H1 (cell line): ENCODE measurements around the gene KLHL29. TPM values are rescaled to one million over a fixed set of nuclear protein-coding genes. Genes with fewer than 3 reads are reported as not detected.

ENCODE experiments used
- CTCF ChIA-PET: fragments of 300-600 bp; sonication (Branson Sonifier 250); formaldehyde crosslinking; loops from one replicate; lab custom pipeline; 2021; ENCODE audit not compliant: partially characterized antibody; lab: Charles Lee
- POLR2A ChIA-PET: fragments of 300-600 bp; sonication (Branson Sonifier 250); formaldehyde crosslinking; loops from one replicate; lab custom pipeline; 2021; ENCODE audit warnings: inconsistent platforms; ENCODE audit not compliant: partially characterized antibody; lab: Charles Lee
- DNase-seq, 2 experiments: peaks; one replicate each; pipeline versions ENCODE4 v3.0.0 to v3.0.0-alpha.2; 2010 to 2022; ENCODE audit warnings: low spot score in 2 of 2, low read depth in 1 of 2, mixed read lengths in 1 of 2
- FAIRE-seq: peaks from 2 replicates; lab custom pipeline; 2011; peaks lifted over from hg19 to GRCh38; lab: Jason Lieb, UNC
- H2AFZ ChIP-seq: 2 replicates; pipeline ENCODE4 v1.8.1; 2012; ENCODE audit warnings: low read length, inconsistent platforms
- H2AK5ac ChIP-seq: 2 replicates; pipeline ENCODE4 v1.6.1; 2013; ENCODE audit warnings: low read depth, low read length
- H2BK120ac ChIP-seq: replicated peaks from 2 replicates; pipeline ENCODE3; 2013; ENCODE audit warnings: low read depth, low read length, inconsistent platforms
- H2BK12ac ChIP-seq: 2 replicates; pipeline ENCODE4 v1.6.1; 2013; ENCODE audit warnings: low read depth, low read length
- H2BK15ac ChIP-seq: 2 replicates; pipeline ENCODE4 v1.6.1; 2013; ENCODE audit warnings: low read length
- H2BK20ac ChIP-seq: 2 replicates; pipeline ENCODE4 v1.6.1; 2013; ENCODE audit warnings: low read length
- H2BK5ac ChIP-seq: 2 replicates; pipeline ENCODE4 v1.6.1; 2013; ENCODE audit warnings: low read depth, low read length
- H3K14ac ChIP-seq: 2 replicates; pipeline ENCODE4 v1.6.1; 2013; ENCODE audit warnings: inconsistent platforms; ENCODE audit not compliant: insufficient read length
- H3K18ac ChIP-seq: 2 replicates; pipeline ENCODE4 v1.6.1; 2013; ENCODE audit warnings: low read length; ENCODE audit errors: extremely low read depth
- H3K23ac ChIP-seq: 2 replicates; pipeline ENCODE4 v1.6.1; 2013; ENCODE audit warnings: inconsistent platforms; ENCODE audit not compliant: insufficient read length
- H3K23me2 ChIP-seq: 2 replicates; pipeline ENCODE4 v1.6.1; 2013; ENCODE audit warnings: low read depth, low read length
- H3K27ac ChIP-seq: 2 replicates; pipeline ENCODE4 v1.6.1; 2011; ENCODE audit warnings: low read depth, low read length, inconsistent platforms
- H3K27me3 ChIP-seq, 4 experiments: replicated peaks in 1 of 4; 1 replicate in 1 of 4; 2 replicates in 3 of 4; pipeline versions ENCODE4 v1.6.1 to v1.8.1; 2011 to 2013; ENCODE audit warnings: low read length in 3 of 4, mild to moderate bottlenecking in 3 of 4, inconsistent platforms in 2 of 4, mixed read lengths in 2 of 4, moderate library complexity in 1 of 4; ENCODE audit not compliant: control insufficient read depth in 3 of 4, insufficient read depth in 3 of 4; ENCODE audit errors: extremely low read depth in 1 of 4
- H3K36me3 ChIP-seq, 4 experiments: 2 replicates each; pipeline versions ENCODE4 v1.6.1 to v1.8.1; 2011 to 2013; ENCODE audit warnings: mild to moderate bottlenecking in 4 of 4, low read length in 3 of 4, moderate library complexity in 2 of 4, control low read depth in 1 of 4, inconsistent platforms in 1 of 4; ENCODE audit not compliant: insufficient read depth in 4 of 4, control insufficient read depth in 2 of 4
- H3K4ac ChIP-seq: replicated peaks from 2 replicates; pipeline ENCODE3; 2013; ENCODE audit warnings: low read length, low read depth, mixed read lengths, inconsistent platforms; ENCODE audit not compliant: insufficient read length
- H3K4me1 ChIP-seq, 4 experiments: replicated peaks in 1 of 4; 1 replicate in 1 of 4; 2 replicates in 3 of 4; pipeline versions ENCODE4 v1.6.1 to v1.8.1; 2011 to 2013; ENCODE audit warnings: low read length in 3 of 4, inconsistent platforms in 2 of 4, mixed read lengths in 1 of 4; ENCODE audit not compliant: insufficient read depth in 4 of 4, control insufficient read depth in 3 of 4
- H3K4me2 ChIP-seq, 2 experiments: 2 replicates each; pipeline versions ENCODE4 v1.6.1 to v1.8.1; 2011 to 2013; ENCODE audit warnings: low read depth in 2 of 2, low read length in 2 of 2, control low read depth in 1 of 2, inconsistent platforms in 1 of 2, mild to moderate bottlenecking in 1 of 2; ENCODE audit not compliant: insufficient read depth in 1 of 2
- H3K4me3 ChIP-seq, 4 experiments: fragments of 200-600, 300-600 bp in 1 of 4; sonication (generic), shearing (Covaris generic), sonication (Bioruptor Twin) in 1 of 4; 2 replicates each; pipeline versions ENCODE4 v1.5.1 to v1.8.1; 2011 to 2016; ENCODE audit warnings: low read length in 4 of 4, low read depth in 3 of 4, control low read depth in 2 of 4, inconsistent platforms in 2 of 4, mild to moderate bottlenecking in 2 of 4, mixed read lengths in 1 of 4, moderate library complexity in 1 of 4; ENCODE audit not compliant: insufficient read depth in 2 of 4; ENCODE audit errors: extremely low read depth in 1 of 4
- H3K56ac ChIP-seq: replicated peaks from 2 replicates; pipeline ENCODE3; 2013; ENCODE audit warnings: low read depth, mild to moderate bottlenecking, mixed read lengths, low read length, inconsistent platforms; ENCODE audit not compliant: insufficient read length
- H3K79me1 ChIP-seq: 2 replicates; pipeline ENCODE4 v1.6.1; 2013; ENCODE audit warnings: low read depth, low read length, control low read depth
- H3K79me2 ChIP-seq, 2 experiments: 2 replicates each; pipeline versions ENCODE4 v1.6.1 to v1.8.1; 2012 to 2013; ENCODE audit warnings: low read length in 2 of 2, mild to moderate bottlenecking in 2 of 2, inconsistent platforms in 1 of 2; ENCODE audit not compliant: insufficient read depth in 2 of 2, control insufficient read depth in 1 of 2
- H3K9ac ChIP-seq, 4 experiments: replicated peaks in 1 of 4; 1 replicate in 1 of 4; 2 replicates in 3 of 4; pipeline versions ENCODE4 v1.6.1 to v1.8.1; 2011 to 2013; ENCODE audit warnings: low read depth in 3 of 4, low read length in 3 of 4, control low read depth in 2 of 4, mild to moderate bottlenecking in 2 of 4, moderate library complexity in 2 of 4, inconsistent platforms in 1 of 4; ENCODE audit errors: extremely low read depth in 1 of 4
- H3K9me3 ChIP-seq, 2 experiments: 2 replicates each; pipeline versions ENCODE4 v1.6.1 to v1.8.1; 2012 to 2013; ENCODE audit warnings: mild to moderate bottlenecking in 2 of 2, moderate library complexity in 2 of 2, control low read depth in 1 of 2, inconsistent platforms in 1 of 2, low read depth in 1 of 2, low read length in 1 of 2, mixed read lengths in 1 of 2; ENCODE audit not compliant: insufficient read depth in 2 of 2
- H4K20me1 ChIP-seq, 2 experiments: replicated peaks in 1 of 2; 2 replicates each; pipeline versions ENCODE3 to v1.8.1; 2011 to 2013; ENCODE audit warnings: inconsistent platforms in 2 of 2, low read length in 2 of 2, mild to moderate bottlenecking in 1 of 2; ENCODE audit not compliant: insufficient read depth in 2 of 2, control insufficient read depth in 1 of 2
- H4K5ac ChIP-seq: 2 replicates; pipeline ENCODE4 v1.6.1; 2013; ENCODE audit warnings: low read length, low read depth, mixed read lengths, inconsistent platforms; ENCODE audit not compliant: insufficient read length
- H4K8ac ChIP-seq: 2 replicates; pipeline ENCODE4 v1.8.0; 2013; ENCODE audit warnings: mild to moderate bottlenecking, moderate library complexity, low read length, inconsistent platforms; ENCODE audit not compliant: insufficient read depth; ENCODE audit errors: extremely low read depth
- H4K91ac ChIP-seq: replicated peaks from 2 replicates; pipeline ENCODE3; 2013; ENCODE audit warnings: low read length, mixed read lengths, inconsistent platforms; ENCODE audit not compliant: insufficient read length
- CHD2 ChIP-seq: IDR thresholded peaks from 2 replicates; pipeline ENCODE4 v1.6.1; 2012; ENCODE audit warnings: low read length, improper control_type of control experiment
- E2F6 ChIP-seq: IDR thresholded peaks from 2 replicates; pipeline ENCODE4 v1.6.1; 2012; ENCODE audit warnings: inconsistent platforms
- EP300 ChIP-seq, 2 experiments: IDR thresholded peaks; 1 replicate in 1 of 2; 2 replicates in 1 of 2; pipeline ENCODE4 v1.6.1; 2011 to 2012; ENCODE audit warnings: low read depth in 2 of 2, low read length in 2 of 2, mild to moderate bottlenecking in 2 of 2, borderline replicate concordance in 1 of 2, inconsistent platforms in 1 of 2, moderate library complexity in 1 of 2
- GTF2F1 ChIP-seq: IDR thresholded peaks from 2 replicates; pipeline ENCODE4 v1.6.1; 2012; ENCODE audit warnings: low read depth, low read length, improper control_type of control experiment, borderline replicate concordance
- JUND ChIP-seq: IDR thresholded peaks from 2 replicates; pipeline ENCODE4 v1.6.1; 2011; ENCODE audit warnings: mild to moderate bottlenecking, improper control_type of control experiment, low read length
- PHF8 ChIP-seq: fragments of 200-600 bp; sonication (generic); conservative IDR thresholded peaks from 2 replicates; pipeline ENCODE4 v1.7.1; 2012; ENCODE audit warnings: low read depth, mild to moderate bottlenecking, inconsistent platforms, low read length, moderate library complexity
- RFX5 ChIP-seq: IDR thresholded peaks from 2 replicates; pipeline ENCODE4 v1.6.1; 2011; ENCODE audit warnings: low read depth, low read length, improper control_type of control experiment, borderline replicate concordance
- TBP ChIP-seq: IDR thresholded peaks from 2 replicates; pipeline ENCODE4 v1.6.1; 2011; ENCODE audit warnings: low read depth, low read length, improper control_type of control experiment
- WGBS, 2 experiments: shearing (Covaris generic) in 1 of 2; methylation state at CpG; one replicate each; pipeline versions ENCODE4 v1.1.6 to v1.1.7; 2013 to 2015; ENCODE audit warnings: low lambda C conversion rate in 2 of 2, mixed read lengths in 2 of 2, inconsistent platforms in 1 of 2, low coverage in 1 of 2, missing lambda C conversion rate in 1 of 2; ENCODE audit not compliant: insufficient replicate concordance in 2 of 2, insufficient coverage in 1 of 2, insufficient read length in 1 of 2; ENCODE audit errors: extremely low coverage in 1 of 2, missing lambda C conversion rate in 1 of 2; 5-methylcytosine and 5-hydroxymethylcytosine counted together
- polyA plus RNA-seq, 7 experiments: library from polyadenylated mRNA; depleted of rRNA in 3 of 7; stranded (reverse) in 5 of 7; unstranded in 2 of 7; fragments of >200 nt in 5 of 7; fragments of 200-250 nt in 2 of 7; gene quantifications; 1 replicate in 5 of 7; 2 replicates in 1 of 7; 4 replicates in 1 of 7; pipeline versions ENCODE4 v1.2.1 to v1.2.3, GENCODE V29; 2011 to 2013; ENCODE audit warnings: missing spikeins in 2 of 7, mixed read lengths in 2 of 7
- total RNA-seq: library from RNA; stranded (reverse); fragmentation: NEBNext Ultra II Directional; extraction: Animal tissue kit (Norgen Biotek cat#: 25700); gene quantifications from 2 replicates; pipeline ENCODE4 v1.2.1, GENCODE V29; 2021

The KLHL29 gene
- total and polyA plus RNA-seq, 2 of the 8 experiments (the other 6 are each of a cell fraction or from before 2014, with no cell fraction given) = 1.1 to 4.7 TPM

- ChIA-PET POLR2A (no interaction called here), CTCF (interaction anchor here (1.3 to 1.8 kb wide), 2 partner anchors 22 to 23 kb away, joined by 5 read pairs; no protein-coding TSS in a partner anchor)
- Histone ChIP-seq H3K9ac (no peak overlapping the region), H3K23me2 (peaks cover 3% of the 10 kb centered on the region; the same call in 1 of the 2 replicates), H2BK20ac (0 out of 2 replicates have a peak overlapping the region, but pooled peaks have one; percentile 7), H3K4me2 (no peak overlapping the region), H4K5ac (no peak overlapping the region), H3K27ac (no peak overlapping the region), H3K4ac (no peak overlapping the region), H3K79me2 (no peaks in the 10 kb centered on the region), H3K4me3 (no peak overlapping the region), H3K14ac (no peak overlapping the region), H3K79me1 (no peaks in the 10 kb centered on the region), H3K18ac (no peak overlapping the region), H3K56ac (no peak overlapping the region), H3K36me3 (no peaks in the 10 kb centered on the region), H3K4me1 (no peaks in the 10 kb centered on the region), H2BK15ac (no peak overlapping the region)
- 78% methylated on average over 8 of the region's 8 CpGs; no CpG with 5 or more reads in 1 of the 2 experiments for WGBS, 2 experiments
- TF ChIP-seq GTF2F1 (no peak), EP300 (IDR thresholded peaks at IDR 0.05; ENCODE audit: borderline replicate concordance in 1 of 2, low read depth in 2 of 2, low read length in 2 of 2) (no peak), E2F6 (no peak), RFX5 (no peak), TBP (no peak), JUND (no peak), PHF8 (no peak), CHD2 (no peak)
- TF ChIP-seq, all 59 proteins: peak for 0
- DNase-seq (no peak), FAIRE-seq (no peak)
- Histone ChIP-seq H3K9me3 (0 out of 4 replicates have a peak, but pooled peaks cover under 1 to 2% of the 10 kb centered on the region in 2 experiments), H2AFZ (no peak overlapping the region), H2BK120ac (no peak overlapping the region), H2AK5ac (peak overlapping the region; percentile 45; the same call in 1 of the 2 replicates), H4K91ac (no peak overlapping the region), H2BK5ac (peak overlapping the region; percentile 44; the same call in 1 of the 2 replicates), H3K23ac (no peak overlapping the region), H4K20me1 (no peaks in the 10 kb centered on the region), H2BK12ac (peak overlapping the region; percentile 22; the same call in 1 of the 2 replicates), H3K27me3 (no peaks in the 10 kb centered on the region), H4K8ac (no peak overlapping the region)
Measured at GRCh38 chr2:23601301-23601965, 216.5 kb downstream of the KLHL29 start.
